ENCODE results near the gene HOXC13.

HOXC13 gene

GRCh38 chr12:53994264-53995001 lies 55.8 kb downstream of the HOXC13 start:
- Histone ChIP-seq H3K4me3 (ENCODE audit: extremely low read depth, insufficient read depth, low read length, poor library complexity, severe bottlenecking) (no peak overlapping the region), H3K36me3 (ENCODE audit: control insufficient read depth, insufficient read depth, low read length) (no peaks in the 10 kb centered on the region), H3K27ac (ENCODE audit: low read depth, low read length, severe bottlenecking) (no peak overlapping the region), H3K9me3 (ENCODE audit: control insufficient read depth, low read length) (no peaks in the 10 kb centered on the region), H3K4me1 (ENCODE audit: control insufficient read depth, insufficient read depth, low read length, poor library complexity, severe bottlenecking) (peaks cover 6% of the 10 kb centered on the region)
- 8 to 11% methylated on average over 31 to 45 of the region's 60 CpGs for WGBS, 2 experiments (ENCODE audit: insufficient coverage in 2 of 2)

- Histone ChIP-seq H3K4me3 (ENCODE audit: extremely low read depth, insufficient read depth, low read length, poor library complexity, severe bottlenecking) (peak overlapping the region; percentile 9), H3K36me3 (ENCODE audit: control insufficient read depth, insufficient read depth, low read length) (no peaks in the 10 kb centered on the region), H3K27ac (ENCODE audit: low read depth, low read length, severe bottlenecking) (no peak overlapping the region), H3K9me3 (ENCODE audit: control insufficient read depth, low read length) (no peaks in the 10 kb centered on the region), H3K4me1 (ENCODE audit: control insufficient read depth, insufficient read depth, low read length, poor library complexity, severe bottlenecking) (peaks cover 6% of the 10 kb centered on the region)
- WGBS, 2 experiments (ENCODE audit: insufficient coverage in 2 of 2), result 1 to 3% methylated on average over 13 to 17 of the region's 17 CpGs
Measured at GRCh38 chr12:53995002-53995377, 56.4 kb downstream of the HOXC13 start.

GRCh38 chr12:53995378-53996239 lies 57.0 kb downstream of the HOXC13 start:
- Histone ChIP-seq H3K4me1 (ENCODE audit: control insufficient read depth, insufficient read depth, low read length, poor library complexity, severe bottlenecking) (peaks cover 6% of the 10 kb centered on the region), H3K27ac (ENCODE audit: low read depth, low read length, severe bottlenecking) (no peak overlapping the region), H3K36me3 (ENCODE audit: control insufficient read depth, insufficient read depth, low read length) (no peaks in the 10 kb centered on the region), H3K4me3 (ENCODE audit: extremely low read depth, insufficient read depth, low read length, poor library complexity, severe bottlenecking) (peak overlapping the region; percentile 9), H3K9me3 (ENCODE audit: control insufficient read depth, low read length) (no peaks in the 10 kb centered on the region)
- WGBS, 2 experiments (ENCODE audit: insufficient coverage in 2 of 2), result 3% methylated on average over 41 to 43 of the region's 48 CpGs

Data from mesodermal cell (in vitro differentiated cells).